Stimulated activated CD4-positive, alpha-beta T cell treated with anti-CD3 and anti-CD28 coated beads, Interleukin-1b, Interleukin-23, amount 100 ng/mL, for 48 hours (primary cell): ENCODE data around the gene DGKD.

Experiments used
- DNase-seq: peaks from one replicate; pipeline ENCODE4 v3.0.0-alpha.2; 2020

DGKD gene

DNA sequence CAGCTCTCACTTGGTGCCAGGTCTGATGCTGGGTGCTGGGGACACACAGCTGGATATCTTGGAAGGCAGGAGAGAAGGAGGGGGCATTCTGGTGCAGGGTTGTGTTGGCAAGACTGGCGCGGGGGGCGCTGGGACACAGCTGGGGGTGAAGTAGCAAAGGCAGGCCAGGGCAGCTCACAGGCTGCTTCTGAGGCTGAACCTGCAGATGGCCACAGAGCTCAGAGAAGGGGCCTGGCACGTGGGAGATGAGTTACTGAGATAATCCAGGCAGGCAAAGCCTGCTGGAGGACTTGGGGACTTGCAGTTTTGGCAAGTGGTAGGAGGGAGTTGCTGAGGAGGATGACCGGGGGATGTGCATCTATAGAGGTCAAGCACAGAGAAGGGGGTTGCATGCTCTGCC is 16.2 kb upstream of the DGKD start:
- no peak for DNase-seq

- no peak for DNase-seq
Observed at GRCh38 chr2:233338812-233339368, 15.4 kb upstream of the DGKD start.

GRCh38 chr2:233339427-233339826 is 14.9 kb upstream of the DGKD start:
- no peak for DNase-seq

- no peak for DNase-seq
Observed at GRCh38 chr2:233341296-233341695, 13.0 kb upstream of the DGKD start.

- no peak for DNase-seq
Observed at GRCh38 chr2:233342301-233342700, 12.0 kb upstream of the DGKD start.

DNA sequence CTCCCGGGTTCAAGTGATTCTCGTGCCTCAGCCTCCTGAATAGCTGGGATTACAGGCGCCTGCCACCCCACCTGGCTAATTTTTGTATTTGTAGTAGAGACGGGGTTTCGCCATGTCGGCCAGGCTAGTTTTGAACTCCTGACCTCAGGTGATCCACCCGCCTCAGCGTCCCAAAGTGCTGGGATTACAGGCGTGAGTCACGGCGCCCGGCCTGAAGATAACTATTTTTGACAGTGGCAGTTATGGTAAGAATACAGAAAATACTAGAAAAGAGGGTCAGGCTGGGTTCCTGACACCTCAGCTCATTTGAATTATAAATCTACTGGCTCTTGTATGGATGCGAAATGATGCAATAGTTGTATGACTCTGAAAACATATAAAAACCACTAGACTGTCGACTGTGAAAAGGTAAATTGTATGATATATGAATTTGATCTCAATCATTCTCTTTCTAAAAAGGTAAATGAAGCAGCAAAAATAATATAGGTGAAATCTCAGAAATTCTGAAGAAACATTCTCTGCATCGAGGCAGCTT is 11.1 kb upstream of the DGKD start:
- DNase-seq, result no peak

- no peak for DNase-seq
Observed at GRCh38 chr2:233346376-233346775, 7.9 kb upstream of the DGKD start.

- DNase-seq, result no peak
Observed at GRCh38 chr2:233346930-233347329, 7.4 kb upstream of the DGKD start.

DNA sequence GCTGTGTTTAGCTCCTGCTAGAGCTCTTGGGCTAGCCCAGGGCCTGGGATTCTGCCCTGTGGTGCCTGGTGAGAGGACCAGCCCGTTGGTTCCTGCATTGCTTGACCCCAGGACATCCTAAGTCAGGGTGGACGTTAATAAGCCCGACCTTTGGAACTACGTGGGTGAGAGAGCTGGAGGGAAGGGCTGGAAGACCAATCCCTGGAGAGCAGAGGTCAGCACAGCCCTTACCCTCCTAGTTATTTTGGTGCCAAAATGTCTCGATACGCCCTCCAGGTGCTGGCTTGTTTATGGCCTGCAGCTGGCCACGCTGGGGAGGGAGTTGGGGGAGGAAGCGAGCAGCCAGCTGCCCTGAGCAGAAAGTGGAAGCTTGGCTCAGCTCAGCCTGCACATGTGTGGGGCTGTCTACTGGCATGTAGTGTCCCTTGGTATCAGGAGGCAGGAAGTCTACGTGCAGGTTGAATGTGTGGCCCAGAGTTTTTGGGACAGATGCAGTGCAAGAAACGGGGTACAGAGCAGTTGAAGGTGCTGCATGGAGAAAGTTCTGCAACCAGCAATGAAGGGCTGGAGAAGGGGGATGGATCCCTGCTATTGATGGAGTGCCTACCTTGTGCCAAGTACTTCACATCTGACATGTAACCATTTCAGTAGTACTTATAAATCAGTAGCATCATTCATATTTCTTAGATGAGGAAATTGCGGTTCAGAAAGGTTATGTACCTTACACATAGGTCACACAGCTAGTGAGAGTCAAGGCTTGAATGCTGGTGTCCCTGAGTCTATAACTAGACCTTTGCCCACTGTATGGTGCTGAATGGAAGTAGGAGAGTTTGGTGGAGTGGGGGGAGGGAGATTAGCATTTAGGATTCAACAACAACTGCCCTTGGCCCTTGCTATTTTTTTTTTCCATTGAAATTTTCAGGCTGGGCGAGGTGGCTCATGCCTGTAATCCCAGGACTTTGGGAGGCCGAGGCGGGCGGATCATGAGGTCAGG is 5.0 kb upstream of the DGKD start:
- no peak for DNase-seq

GRCh38 chr2:233350708-233351107 is 3.6 kb upstream of the DGKD start:
- peak; percentile 27 for DNase-seq

DNA sequence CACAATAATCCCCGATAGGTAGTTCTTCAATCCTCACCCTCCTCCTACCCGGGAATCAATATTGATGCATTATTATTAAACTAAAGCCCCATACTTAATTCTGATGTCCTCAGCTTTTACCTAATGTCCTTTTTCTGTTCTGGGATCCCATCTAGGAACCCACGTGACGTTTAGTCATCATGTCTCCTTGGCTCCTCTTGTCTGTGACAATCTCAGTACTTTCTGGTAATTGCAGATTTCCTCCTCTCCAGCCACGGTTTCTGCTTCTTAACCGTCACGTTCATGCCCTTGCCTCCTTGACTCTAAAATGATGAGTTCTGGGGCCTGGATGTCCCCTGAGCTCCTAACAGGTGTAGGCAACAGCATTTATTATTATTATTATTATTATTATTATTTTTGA is 2.9 kb upstream of the DGKD start:
- DNase-seq, result no peak

DNA sequence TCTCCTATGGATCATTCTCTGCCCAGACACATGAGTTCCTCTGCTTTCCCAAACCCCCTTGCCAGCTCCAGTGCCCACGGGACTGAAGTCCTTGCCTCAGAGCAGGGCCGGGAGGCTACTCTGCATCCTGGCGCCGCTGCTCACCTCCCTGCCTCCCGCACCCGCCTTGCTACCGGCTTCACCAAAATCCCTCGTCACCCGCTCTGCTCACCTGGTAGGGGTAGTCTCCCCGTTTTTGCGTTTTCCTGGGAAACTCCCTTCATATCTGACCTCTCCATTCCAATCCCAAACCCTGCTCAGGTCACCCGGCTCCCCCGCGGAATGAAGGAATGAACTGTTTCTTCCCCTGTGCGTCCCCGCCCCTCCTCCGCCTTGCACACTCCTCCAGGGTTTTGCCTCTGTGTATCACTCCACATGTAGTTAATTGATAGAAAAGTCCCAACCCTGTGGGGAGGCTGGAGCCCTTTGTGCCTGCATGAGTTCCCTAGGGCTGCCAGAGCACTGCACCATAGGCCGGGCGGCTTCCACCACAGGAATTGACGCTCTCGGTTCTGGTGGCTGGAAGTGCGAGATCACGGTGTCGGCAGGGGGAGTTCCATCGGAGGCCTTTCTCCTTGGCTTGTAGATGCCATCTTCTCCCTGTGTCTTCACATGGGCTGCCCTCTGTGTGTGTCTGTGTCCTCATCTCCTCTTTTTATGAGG is 2.0 kb upstream of the DGKD start:
- DNase-seq, result no peak

- DNase-seq, result no peak
Observed at GRCh38 chr2:233353101-233353768, 1.1 kb upstream of the DGKD start.

GRCh38 chr2:233354500-233354924 is 218 bp downstream of the DGKD start:
- DNase-seq, result no peak

- no peak for DNase-seq
Observed at GRCh38 chr2:233354971-233355574, 779 bp downstream of the DGKD start.

GRCh38 chr2:233355916-233356315 is 1.6 kb downstream of the DGKD start:
- DNase-seq, result no peak

- no peak for DNase-seq
Observed at GRCh38 chr2:233356546-233357308, 2.4 kb downstream of the DGKD start.

GRCh38 chr2:233358335-233358734 is 4.0 kb downstream of the DGKD start:
- DNase-seq, result no peak

DNA sequence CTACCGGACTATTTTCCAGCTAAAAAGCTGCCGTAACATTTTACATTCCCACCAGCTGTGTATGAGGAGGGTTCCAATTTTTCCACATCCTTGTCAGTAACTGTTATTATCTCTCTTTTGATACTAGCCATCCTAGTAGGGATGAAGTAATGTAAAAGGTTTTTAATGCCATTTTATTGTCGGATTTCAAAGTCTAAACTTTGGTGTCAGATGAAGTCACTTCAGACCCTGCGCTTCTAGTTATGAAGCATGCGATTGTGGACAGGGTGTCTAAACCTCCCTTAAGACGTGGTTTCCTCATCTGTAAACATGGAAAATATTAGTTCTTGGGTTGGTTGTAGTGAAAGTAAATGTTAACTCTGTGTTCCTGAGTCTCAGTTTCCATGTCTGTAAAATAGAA is 4.7 kb downstream of the DGKD start:
- DNase-seq, result no peak

GRCh38 chr2:233359823-233360222 is 5.5 kb downstream of the DGKD start:
- DNase-seq, result no peak

DNA sequence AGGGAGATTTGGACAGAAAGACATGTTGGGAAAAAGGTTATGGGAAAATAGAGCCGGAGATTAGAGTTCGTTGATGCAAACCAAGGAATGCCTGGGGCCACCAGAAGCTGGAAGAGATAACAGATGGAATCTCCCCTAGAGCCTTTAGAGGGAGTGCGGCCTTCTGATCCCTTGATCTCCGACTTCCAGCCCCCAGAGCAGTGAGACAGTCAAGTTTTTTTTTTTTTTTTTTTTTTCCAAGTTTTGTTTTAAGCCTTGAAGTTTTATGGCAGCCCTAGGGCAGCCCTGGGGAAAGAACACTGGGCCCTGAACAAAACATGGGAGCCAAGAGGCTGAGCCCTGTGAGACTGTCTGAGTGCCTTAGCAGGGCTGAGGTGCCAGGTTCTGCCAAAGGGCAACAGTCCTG is 6.5 kb downstream of the DGKD start:
- no peak for DNase-seq

- no peak for DNase-seq
Observed at GRCh38 chr2:233361297-233361696, 7.0 kb downstream of the DGKD start.
